ENCODE measurements around the gene MBTPS1.
A peak's percentile ranks its signal among the peaks of the same experiment; 100 is the strongest.

MBTPS1 gene

DNA sequence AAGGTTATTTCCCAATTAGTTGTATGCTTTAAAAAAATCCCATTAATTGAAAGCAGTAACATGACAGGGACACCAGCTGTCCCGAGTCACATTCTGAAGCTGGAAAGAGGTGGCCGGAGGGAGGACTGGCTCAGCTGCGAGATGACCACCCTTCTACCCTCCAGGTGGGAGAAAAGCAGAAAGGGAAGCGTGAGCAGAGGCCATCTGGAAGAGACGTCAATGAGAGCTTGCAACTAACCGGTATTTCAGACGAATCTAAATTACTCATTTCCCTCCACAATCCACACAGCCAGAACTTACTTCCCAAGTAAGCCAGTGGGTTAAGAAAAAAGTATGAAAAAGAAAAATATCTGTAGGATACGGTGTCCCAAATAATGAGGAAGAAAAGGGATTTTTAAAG is 45.6 kb downstream of the MBTPS1 start:
- no peak for DNase-seq

DNA sequence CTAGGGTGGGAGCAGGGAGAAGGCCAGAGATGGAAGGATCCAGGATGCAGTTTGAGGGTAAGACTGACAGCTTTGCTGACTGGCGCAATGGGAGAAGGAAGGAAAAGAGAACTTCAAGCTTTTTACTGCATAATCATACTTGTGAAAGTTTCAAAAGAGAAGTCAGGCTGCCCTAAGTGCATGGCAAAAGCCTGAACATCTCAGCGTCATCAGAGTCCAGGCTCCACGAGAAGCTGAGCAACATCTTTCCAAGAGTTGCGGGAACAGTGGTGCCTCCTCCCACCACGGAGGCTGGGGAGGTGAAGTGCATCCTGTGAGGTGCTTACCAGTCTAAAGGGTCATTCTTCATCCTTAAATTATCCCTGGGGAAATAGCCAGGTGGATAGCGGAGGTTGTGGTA is 47.2 kb downstream of the MBTPS1 start:
- no peak for DNase-seq

DNA sequence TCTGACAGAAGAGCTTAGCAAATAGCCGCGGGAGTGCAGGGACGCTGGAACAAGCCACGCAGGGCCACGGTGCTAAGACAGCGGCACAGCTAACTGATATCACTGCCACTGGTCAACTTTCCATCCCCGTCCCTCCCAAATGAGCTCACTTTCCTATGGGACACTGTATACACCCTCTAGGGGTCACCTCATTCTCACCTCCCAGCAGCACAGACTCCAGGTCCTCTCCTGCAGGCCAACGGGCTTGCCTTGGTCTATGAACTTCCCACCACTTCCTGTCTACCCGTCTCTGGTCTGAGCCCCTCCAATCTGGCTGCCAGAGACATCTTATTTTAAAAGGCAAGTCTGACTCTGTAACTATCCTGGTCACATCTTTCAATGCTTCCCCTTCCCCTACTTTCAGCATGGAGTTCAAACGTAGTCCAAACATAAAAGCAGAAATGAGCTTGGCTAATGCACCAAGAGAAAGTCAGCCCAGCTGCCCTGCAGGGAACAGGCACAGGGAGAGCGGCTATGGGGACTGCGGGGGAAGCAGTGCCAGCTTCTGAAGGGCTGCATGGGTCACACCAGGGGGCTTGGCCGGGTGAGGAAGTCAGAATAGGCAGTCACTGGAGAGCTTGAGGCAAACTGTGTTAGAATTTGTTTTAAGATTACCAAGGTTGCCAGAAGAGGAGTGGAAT is 47.8 kb downstream of the MBTPS1 start:
- DNase-seq: no peak

DNA sequence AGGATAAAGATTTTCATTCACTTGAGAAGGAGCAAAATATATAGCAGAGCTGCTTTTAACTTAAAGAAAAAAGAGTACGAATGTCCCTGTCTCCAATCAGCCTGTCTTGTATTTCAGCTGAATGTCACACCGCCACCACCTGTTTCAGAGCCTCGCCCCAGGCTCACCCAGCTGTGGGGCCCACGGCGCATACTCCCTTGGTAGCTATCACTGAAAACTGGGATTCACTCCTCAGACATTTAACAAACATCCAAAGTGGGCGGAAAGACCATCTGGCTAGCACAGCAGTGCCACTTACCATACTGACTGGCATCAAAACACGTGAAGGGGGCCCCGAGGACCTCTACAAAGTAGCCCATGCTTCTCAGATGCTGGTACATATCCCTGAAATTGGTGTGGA is 48.7 kb downstream of the MBTPS1 start:
- DNase-seq: no peak

DNA sequence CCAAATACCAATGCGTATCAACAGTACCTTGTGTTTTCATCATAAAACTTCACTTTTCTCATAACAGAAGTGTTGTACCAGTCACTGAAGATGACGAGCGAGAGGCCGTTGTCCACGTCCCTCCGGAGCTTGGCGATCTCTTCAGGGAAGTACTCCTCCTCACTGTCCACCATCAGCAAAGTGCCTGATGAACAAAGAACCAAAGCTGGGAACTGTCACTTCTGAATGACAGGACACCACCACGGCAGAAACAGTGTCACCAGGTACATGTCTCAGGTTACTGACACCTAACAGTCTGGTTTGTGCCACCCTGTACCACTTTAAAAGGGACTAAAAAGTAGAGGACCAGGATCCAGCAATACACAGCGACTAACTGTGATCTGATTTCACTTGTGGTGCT is 49.1 kb downstream of the MBTPS1 start:
- DNase-seq: no peak

DNA sequence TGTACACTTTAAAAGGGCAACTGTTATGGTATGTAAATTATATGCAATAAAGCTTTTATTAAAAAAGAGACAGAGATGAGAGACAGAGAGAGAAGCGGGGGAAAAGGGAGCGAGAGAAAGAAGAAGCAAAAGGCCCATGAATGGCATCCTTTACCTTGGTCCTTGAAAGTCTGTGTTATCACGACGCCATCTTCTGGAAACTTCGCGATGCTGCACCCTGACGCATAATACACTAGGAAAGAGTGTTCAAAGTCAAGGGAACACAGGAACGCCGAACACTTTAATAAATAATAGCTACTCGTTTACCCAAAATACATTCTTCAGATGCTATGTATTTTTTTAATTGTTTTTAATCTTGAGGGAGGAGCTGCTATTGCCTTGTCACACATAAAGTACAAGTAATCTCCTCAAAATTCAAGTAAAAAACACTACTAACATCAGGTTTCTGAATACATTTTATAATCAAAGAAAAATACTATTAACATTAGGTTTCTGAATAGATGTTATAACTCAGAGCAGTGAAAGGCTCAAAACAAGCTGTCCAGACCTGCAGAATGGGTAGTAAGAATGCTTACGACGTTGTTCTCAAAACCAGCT is 51.1 kb downstream of the MBTPS1 start:
- DNase-seq: peak; percentile 24 to 32

DNA sequence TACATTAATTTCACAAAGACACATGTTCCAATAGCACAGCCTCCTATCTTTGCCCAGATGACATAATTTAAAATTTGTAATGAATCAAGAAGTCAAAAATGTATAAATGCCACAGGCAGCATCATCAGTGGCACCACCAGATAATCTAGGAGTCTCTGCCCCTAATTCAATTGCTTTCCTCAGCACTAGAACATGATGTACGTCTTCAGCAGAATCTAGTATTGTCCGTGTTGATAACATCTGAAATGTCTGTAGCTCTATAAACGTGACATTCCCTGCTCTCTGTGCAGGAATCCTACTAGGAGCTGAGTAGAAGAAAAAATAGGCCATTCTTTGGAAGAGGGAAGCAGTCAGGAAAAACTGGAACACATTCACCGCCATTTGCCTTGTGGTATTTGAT is 52.8 kb downstream of the MBTPS1 start:
- no peak for DNase-seq

DNA sequence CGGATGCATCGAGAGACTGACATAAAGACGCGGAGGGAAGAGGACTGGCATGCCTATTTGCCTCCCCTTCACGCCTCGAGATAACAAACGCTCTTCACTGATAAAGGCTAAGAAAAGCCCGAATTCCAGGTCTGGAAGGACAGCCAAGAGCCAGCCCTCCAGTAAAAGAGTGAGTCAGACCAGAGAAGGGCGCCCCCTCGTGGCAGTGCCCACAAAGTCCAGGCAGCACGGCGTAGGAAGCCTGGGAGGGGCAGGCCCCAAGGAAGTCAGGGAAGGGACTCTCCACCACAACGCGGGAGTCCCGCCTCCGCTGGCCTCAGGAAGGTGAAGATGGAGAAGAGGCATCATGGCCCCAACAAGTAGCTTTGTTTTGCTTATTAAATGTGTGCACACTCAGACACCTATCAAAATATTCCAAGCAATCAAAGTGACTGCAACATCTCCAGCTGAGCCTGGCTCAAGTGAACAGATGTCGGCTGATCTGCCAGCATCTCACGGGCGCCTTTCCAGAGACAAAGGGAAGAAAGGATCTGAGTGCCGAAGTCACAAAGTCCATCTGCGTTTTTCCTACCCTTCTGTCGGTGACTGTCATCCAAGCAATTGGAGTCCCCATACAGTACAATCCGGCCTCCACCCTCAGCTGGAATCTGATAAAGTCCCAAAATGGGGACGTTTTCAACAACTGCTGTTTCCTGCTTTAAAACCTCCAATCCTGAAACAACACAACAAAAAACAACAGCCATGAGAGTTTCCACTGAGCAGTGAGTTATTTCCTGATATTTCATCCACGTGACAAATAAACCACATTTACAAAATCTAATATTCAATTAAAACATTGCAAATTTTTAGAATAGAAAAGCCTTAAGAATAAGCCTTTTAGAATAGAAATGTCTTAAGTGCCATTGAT is 53.8 kb downstream of the MBTPS1 start:
- DNase-seq: peak; percentile 32 to 49

DNA sequence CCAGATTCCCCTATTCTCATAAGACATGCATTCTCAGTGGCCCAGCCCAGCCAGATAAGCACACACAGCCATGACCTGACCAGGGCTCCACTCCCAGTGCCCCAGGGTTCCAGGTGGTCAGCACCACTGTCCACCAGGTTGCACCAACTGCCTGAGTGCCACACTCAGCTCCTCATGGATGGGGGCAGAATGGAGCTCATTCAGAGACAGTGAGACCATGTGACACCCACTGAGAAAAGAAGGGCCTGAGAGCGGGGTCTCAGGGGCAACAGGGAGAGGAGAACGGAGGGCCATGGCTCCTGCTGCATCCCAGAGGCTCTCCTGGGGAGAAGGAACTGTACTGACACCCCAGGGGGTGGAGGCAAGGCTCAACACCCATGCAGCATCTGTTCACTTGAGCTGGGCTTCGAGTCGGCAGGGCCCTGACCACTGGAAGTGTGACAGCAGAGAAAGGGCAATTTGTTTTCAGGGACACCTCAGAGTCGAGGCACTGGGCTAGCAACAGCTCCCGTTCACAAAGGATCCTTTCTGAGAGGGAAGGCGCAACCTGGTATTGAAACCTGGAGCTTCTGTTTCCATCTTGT is 55.4 kb downstream of the MBTPS1 start:
- DNase-seq: no peak

DNA sequence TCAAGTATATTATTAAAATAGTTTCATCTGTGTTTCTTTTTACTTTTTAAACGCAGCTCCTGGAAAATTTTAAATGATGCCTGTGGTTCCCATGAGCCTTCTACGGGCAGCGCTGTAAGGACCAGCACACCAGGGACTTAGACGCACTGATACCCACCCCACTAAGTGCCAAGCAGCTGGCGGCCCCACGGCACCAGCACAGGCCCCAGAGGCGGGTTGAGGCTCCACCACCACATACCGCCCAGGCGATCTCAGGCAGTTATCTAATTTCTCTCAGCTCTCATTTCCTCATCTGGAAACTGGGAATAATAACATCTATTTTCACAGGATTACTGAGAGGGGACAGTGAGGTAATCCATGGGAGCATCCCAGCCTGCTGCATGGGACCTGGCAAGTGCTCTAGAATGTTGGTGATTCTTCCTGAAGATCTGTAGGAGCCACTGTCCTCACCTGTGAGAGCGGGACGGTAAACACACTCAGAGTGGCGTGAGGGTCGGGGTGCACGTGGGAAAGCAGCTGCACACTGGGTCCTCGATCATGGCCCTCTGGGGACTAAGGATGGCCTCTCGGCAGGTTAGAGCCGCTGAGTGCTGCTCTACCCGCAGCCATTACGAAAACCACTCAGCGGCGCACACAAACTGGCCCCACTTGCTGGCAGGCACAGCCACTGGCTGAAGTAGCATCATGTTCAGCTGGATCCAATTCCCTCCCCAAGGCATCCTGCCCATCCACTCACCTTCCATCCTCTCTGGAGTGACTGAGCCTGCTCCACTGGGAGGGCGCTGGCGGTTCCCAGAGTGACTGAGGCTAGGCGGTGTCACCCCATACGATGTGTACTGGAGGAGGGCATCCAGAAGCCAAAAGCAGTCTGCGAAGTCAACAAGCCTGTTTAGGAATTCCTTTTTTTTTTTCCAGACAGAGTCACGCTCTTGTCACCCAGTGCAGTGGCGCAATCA is 56.5 kb downstream of the MBTPS1 start:
- DNase-seq: no peak

DNA sequence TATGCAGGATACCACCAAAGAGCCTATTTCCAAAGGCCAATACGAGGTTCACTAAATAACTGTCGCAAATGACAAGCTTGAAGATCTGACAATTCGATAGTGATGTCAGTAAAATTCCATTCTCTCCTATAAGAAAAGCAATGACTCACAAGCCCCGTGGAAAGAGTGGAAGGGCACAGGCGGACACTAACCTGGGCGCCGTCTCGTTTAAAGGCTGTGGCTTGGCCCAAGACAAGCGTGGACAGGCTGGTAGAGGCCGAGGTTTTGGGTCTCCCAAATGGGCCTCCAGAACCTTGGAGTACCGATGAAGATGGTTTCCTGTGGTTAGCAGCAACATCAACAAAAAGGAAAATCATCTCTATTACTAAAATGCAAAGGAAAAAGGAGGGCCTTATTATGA is 57.6 kb downstream of the MBTPS1 start:
- DNase-seq: no peak

DNA sequence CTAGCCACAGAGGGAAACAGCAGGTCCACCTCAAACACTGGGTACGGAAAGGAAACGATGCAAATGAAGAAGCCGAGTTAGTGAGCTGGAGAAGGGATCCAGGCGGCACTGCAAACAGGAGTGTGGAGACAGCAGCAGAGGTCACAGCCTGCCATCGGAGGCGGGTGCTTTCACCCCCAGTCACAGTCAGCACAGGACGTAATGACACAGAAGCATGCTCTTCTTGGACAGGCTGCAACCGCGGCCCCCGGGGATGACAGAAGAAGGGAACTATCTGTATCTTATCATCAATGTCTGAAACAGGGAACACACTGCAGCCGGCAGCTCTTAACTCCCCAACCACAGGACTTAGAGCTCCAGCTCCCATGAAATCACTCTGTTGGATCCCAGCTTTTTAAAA is 58.1 kb downstream of the MBTPS1 start:
- DNase-seq: no peak

DNA sequence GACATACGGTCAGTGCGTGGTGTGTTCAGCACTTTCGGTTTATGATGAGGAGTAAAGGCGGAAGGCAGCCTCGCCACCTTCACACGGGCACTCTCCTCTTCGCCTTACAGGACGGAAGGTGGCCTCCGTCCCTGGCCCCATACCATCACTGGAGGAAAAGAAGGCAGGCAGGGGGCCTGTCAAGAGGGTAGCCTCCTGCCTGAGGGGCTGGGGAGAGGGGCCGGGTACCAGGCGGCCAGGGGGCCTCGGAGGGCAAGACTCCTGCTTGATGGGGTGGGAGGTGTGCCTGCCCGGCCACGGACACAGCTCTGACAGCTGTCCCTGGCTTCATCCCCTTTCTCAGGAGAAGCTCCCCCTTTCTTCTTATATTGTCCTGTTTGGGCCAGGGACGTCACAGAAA is 58.5 kb downstream of the MBTPS1 start:
- no peak for DNase-seq

DNA sequence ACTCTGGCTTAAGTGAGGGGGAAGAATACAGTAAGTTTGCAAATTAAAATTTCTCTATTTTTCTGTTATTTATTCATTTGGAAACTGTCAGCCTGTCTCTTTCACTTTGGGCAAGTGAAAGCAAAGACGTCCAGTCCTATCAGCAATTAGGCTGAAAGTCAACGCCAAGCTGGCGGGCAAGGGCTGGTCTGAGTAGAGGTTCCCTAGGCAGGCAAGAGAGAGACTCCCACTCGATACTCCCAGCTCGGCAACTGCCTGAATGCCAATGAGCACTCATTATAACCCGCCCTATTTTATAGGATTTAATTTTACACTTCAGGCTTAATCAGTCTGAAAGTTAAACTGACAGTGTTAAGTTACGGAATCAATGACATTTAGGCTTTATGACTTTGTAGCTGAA is 59.8 kb downstream of the MBTPS1 start:
- no peak for DNase-seq

DNA sequence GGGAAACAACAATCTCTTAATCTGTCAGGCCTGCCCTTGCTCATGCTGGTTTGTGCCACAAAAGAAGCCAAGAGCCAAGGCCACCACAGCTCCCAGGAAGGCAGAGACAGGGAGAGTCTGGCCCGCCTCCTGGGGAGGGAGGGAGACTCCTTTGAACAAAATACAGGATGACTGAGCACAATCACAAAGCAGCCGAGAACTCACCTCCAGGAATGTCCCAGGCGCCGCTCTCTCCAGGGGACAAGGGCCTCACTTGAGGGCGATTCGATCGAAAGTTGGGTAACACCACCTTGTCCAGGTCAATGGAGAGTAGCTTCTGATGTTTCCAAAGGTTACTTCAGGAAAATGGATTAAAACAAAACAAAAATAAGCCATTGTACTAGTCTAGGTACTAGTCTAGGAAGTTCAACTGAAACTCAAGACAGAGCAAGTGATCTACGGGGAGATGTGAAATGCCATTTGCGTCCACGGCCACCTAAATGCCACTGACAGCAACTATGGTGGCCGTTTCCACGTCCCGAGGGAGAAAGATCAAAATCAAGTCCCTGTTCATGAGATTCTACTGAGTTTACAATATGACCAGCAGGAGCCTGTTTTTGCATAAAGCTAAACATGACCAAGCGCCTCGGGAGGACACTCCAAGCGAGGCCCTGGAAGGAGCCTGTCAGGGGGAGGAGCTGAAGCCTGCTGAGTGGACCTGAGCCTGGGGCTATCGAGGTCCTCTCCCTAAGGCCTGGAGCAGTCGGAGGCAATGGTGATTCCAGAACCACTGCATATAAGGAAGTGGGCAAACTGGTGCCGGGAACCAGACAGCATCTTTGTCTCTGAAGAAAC is 60.7 kb downstream of the MBTPS1 start:
- DNase-seq: no peak

DNA sequence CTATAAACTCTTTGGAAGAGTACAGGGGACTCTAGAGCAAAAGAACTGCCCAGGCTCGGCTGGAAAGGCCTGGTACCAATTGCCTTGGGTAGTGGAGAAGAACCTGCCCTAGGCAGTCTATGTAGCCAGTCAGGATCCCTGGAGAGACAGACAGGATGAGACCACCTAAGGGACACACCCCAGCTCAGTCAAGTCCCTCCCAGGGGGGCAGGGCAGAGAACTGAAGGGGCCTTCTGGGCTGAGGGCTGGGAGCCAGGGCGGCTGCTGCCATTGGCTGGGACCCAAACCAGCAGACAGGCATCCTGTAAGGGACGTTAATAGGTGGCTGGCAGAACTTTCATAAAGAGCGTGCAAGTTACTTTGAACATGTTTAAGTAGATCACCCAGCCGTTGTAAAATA is 61.4 kb downstream of the MBTPS1 start:
- DNase-seq: no peak

DNA sequence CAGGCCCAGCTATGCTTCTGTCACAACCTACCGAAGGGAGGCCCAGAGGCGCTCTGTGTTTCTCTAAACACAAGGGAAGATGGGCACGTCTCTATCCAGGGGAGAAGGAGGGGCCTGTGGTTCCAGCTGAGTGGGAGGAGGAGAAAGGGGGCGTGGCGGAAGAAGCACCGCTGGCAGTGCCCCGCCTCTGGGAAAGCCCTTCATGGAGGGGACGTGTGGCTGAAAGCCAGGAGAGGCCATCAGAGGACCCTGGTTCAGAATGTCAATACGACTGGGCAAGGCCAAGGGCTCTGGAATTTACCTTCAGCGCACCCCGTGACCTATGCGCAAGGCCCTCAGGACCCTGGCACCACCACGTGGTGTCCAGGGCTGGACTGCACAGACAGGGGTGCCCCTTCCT is 61.8 kb downstream of the MBTPS1 start:
- DNase-seq: no peak

DNA sequence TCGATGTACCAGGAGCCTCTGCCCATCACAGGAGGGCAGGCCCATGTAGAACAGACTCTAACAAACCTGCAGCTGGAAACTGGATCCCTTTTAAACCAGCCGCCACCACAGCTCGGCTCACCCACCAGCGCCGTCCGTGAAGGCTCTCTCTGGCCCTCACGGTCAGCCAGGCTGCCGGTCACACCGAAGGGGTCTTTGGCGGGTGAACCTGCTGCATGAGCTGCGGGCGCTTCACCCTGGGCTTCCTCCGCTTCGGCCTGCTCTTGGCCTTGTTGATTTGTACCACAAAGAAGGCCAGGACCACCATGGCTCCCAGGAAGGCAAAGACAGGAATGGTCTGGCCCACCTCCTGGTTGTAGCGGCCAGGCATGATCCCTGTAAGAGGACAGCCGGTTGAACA is 62.5 kb downstream of the MBTPS1 start:
- DNase-seq: no peak

DNA sequence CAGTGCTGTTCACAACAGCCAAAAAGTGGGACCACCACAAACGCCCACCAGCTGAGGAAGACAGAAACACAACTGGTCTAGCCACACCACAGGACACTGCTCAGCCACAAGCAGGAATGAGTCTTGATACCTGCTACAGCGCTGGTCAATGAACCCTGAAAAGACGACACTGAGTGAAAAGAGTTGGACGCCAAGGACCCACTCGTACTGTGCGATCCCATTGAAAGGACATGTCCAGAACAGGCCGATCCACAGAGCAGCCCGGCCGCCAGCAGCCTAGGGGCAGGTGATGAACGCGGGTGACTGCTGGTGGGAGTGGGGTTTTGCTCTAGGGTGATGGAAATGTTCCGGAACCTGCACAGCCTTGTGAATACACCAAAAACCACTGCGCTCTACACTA is 63.5 kb downstream of the MBTPS1 start:
- no peak for DNase-seq

DNA sequence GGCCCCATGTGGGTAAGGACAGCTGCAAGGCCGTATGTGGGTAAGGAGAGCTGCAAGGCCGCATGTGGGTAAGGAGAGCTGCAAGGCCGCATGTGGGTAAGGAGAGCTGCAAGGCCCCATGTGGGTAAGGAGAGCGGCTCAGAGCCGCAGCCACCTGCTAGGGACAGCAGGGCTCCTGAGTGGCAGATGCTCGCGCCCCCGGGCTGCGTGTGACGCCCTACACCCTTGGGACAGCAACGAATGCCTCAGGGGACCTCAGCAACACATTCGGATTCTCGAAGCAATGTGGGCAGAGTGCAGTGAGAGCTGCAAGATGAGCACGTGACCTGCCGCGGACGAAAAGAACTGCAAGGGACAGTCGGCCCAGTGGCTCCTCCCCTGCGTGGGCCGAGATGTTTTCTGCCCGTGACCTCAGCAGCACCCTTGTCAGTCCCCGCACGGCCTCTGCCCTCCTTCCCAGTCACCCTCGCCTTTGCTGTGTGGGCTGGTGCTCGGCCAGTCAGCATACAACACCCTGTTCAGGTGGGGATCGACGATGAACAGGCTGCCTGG is 64.6 kb downstream of the MBTPS1 start:
- no peak for DNase-seq

DNA sequence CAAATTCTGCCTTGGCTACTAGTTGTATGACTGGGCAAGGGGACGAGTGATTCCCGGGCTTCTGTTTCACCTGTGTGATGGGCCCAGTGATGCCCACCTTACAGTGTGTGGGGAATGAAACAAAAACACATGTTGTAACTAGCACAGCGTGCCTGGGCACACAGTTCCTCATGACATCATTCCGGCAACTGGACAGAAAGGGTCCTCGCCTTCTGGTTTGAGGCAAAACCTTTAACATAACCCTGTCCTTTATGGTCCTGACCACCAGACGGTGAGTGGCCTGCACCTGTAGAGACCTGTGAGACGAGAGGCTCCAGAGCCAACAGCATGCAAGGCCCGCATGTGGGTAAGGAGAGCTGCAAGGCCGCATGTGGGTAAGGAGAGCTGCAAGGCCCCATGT is 66.4 kb downstream of the MBTPS1 start:
- DNase-seq: no peak
